Fibroblast of skin of right biceps (primary cell): Measurements from ENCODE around the gene RAB22A.

Experiments
- DNase-seq: peaks from one replicate; pipeline ENCODE4 v3.0.0-alpha.2; 2013

Gene RAB22A

DNA sequence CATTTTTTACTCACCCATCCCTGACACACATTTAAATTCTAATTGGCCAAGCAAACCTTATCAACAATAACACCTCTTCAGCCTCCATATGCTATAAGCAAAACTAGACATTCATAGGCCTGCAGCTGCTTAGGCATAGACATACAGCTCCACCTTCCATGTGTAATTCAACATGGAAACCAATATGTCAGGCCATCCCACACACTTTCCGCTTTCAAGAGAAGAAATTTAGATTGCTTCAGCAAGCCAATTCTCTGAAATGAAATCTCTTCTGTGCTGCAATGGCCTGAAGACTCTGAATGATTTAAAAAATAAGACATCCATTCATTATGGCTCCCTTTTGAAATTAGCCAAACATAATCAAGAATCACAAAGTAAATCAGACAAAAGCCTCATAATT is 4.5 kb upstream of the RAB22A start:
- DNase-seq = no peak

DNA sequence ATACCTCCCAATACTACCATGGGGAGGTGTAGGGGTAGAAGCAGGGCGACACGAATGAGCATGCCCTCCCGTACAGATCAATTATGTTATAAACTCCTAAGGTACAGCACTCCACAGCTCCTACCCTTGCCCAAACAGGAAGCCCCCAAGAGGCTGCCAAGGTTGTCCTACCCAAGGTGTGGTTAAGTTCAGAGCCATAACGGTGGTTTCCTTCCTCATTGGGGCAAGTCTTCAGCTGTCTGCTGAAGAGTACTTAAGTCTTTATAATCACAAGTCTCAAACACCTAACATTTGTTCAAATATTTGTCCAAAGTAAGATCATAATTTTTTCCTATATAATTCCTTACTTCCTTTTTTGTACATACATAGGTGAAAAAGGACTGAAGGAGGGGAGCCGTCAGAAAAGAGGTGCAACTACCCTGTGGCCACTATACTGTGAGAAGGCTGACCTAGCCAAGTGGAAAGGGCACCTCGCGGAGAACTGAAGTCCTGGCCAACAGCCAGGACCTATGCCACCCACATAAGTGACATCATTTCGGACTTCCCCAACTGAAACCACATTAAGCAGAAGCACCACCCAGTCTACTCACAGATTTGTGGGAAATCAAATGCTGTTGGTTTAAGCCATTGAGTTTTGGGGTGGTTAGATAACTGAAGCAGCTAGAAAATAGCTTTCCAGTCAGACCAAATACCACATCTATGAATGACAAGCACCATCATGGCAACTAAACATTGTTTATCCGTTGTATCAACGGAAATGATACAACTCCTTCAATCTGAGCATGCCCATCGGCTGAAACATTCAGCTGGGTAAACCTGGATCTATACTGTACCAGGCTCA is 2.9 kb upstream of the RAB22A start:
- DNase-seq = no peak

DNA sequence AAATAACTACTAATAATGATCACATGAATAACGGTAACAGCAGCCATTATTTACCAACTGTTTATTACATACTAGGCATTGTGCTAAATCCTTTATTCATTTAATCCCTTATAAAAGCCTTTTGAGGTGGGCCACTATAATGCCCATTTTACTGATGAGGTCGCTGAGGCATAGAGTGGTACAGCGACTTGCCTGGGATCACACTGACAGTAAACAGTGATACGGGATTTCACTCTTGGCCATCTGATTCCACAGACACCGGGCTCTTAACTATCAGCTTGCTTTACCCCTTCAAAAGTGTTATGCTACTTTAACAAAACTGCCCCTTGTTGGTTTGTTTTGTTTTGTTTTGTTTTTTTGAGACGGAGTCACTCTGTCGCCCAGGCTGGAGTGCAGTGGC is 2.2 kb upstream of the RAB22A start:
- DNase-seq = no peak

DNA sequence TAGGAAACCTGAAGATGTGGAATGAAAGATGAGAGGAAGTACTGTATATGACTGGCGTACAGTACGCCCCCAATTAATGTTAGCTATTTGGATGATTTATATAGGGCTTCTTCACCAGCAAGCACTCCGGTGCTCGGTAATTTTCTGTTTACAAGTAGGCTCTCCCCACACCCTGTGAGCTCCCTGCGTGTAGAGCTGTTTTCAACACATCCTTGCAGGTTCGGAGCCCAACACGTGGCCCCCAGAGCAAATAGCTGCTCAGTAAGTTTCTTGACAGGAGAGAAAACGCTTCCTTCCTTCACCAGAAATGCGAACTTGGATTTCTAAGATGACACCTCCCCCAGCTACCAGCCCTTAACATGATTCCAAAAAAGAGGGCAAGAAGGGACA is 1.2 kb upstream of the RAB22A start:
- DNase-seq = no peak

DNA sequence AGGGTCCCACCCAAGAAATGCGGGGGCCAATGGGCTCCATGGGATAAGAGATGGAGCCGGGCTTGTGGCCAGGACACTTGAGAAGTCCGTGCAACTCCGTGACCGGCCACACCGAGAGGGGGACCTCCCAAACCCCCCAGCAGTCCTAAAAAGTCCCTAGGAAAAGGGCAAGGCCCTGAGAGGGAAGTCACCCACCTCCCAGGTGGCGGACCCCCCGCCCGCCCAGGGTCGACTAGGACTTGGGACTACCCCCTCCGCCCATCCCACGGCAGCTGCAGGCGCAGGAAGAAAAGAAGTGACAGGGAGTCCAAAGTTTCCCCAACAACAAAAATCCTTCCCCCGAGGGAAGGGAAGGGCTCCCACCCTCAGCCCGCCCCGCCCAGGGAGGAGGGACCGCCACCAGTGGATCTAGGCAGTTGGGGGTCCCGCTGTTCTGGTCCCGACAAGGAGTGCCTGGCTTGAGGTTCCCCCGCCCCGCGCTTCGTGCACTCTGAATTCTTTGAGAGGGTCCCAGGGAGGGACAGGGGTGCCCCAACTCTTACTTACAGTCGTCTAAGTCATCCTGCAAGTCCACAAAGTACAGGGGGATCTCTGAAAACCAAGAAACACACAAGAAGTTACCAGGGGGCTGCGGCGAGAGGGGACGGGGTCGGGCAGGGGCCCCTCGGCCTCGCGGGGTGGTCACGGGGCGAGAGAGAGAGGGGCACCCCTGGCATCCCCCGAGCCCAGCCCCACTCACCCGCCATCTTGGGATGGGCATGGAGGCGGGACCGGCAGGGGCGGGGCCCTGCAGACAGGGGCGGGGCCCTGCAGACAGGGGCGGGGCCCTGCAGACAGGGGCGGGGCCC is 611 bp upstream of the RAB22A start:
- peak; percentile 48 for DNase-seq

DNA sequence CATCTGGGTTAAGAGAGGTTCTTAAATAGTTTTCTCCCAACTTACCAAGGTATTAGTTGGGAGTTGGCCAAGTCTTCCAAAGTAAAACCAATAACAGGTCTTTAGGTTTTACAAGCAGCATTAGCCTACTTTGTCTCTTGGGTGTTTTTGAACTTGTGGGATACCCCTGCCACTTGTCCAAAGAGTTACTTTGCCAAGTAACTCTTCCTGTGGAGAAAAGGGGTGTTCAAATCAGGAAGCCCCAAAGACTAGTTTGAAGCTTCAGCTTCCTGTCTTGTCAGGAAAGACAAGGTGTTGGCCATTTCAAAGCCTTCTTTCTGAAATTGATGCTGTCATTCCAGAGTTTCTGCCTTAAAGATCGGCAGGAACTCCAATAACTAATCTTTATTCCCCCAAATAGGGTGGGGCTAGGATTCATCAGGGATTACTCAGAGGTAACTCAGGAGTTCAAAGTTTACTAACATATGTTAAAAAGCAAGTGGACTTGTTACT is 822 bp downstream of the RAB22A start:
- DNase-seq = peak; percentile 14

DNA sequence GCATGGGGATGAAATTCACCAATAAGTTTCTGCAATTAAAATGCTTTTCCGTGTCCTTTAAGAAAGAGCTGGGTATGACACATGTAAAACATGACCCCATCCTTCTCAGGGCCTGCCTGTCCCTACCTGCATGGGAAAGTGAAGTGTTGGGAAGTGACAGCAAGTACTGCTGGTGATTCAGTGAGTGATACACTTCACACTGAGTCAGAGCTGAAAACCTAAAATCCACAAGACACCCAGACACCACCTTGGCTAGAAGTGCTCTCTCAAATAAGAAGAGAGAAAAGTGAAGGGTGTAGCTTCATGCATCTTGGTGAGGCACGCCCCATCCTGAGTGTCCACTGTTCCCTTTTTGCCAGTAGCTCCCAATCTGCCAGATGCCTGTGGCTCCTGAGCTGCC is 3.3 kb downstream of the RAB22A start:
- no peak for DNase-seq

DNA sequence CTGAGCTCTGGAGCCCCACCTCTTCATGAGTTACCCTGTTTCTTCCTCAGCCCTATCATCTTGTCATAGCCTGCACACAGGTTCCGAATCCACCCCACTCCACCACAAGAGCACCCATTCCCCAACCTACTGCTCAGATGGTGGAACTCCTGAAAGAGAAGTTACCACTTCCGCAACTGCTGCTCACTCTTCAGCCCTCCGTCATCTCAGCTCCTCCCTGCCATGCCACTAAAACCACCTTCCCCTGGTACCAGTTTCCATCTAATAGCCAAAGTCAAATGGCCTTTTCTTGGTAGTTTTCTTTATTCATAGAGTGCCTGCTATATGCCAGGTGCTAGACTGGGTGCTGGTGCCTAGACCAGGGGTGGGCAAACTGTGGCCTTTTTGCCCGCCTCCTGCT is 3.9 kb downstream of the RAB22A start:
- DNase-seq = no peak

DNA sequence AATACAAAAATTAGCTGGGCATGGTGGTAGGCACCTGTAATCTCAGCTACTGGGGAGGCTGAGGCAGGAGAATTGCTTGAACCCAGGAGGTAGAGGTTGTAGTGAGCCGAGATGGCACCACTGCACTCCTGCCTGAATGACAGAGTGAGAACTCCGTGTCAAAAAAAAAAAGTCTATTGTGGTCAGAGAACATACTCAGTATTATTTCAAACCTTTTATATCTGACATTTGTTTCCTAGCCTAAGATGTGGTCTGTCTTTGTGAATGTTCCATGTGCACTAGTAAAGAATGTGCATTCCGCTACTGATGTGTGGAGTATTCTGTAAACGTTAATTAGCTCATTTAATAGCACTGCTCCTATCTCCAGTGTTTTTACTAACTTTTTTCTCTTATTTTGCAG is 11.7 kb downstream of the RAB22A start:
- no peak for DNase-seq

DNA sequence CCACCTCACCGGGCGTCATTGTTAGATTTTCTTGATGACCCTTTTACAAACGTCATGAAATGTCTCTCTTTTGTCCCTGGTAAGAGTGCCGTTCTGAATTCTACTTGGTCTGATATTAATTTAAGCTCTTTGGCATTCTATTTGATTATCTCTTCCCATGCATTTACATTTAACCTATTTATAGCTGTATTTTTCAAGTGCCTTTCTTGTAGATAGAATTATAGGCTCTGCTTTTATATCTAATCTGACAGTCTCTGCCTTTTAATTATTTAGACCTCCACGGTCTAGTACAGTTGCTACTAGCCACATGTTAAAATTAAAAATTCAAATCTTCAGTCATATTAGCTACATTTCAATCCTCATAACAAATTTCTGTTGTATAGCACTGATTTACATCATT is 12.6 kb downstream of the RAB22A start:
- DNase-seq = no peak

DNA sequence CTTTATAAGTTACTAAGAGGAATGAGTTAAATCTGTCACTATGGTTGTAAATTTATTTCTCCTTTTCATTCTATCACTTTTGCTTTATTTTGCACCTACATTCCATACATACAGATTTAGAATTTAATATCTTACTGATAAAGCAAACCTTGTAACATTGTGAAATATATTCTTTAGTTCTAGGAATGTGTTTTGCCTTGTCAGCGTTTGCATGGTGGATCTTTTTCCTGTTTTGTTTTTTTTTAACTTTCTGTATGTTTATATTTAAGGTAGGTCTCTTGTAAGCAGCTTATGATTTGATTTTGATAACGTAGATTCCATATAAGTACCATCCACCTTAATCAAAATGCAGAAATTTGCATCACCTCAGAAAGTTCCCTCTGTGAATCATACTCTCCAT is 16.4 kb downstream of the RAB22A start:
- DNase-seq = no peak

DNA sequence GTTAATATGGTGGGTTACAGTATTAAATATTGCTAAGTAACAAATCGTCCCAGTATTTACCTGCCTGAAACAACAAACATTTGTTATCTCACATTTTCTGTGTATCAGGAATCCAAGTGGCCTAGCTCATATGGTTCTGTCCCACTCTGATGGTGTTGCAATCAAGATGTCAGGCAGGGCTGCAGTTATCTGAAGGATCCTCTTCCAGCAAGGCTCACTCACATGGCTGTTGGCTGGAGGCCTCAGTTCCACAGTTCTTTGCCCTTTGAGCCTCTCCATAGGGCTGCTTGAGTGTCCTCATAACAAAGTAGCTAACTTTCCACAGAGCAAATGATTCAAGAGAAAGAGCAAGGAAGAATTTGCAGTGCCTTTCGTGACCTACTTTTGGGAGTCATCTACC is 17.7 kb downstream of the RAB22A start:
- DNase-seq = no peak

DNA sequence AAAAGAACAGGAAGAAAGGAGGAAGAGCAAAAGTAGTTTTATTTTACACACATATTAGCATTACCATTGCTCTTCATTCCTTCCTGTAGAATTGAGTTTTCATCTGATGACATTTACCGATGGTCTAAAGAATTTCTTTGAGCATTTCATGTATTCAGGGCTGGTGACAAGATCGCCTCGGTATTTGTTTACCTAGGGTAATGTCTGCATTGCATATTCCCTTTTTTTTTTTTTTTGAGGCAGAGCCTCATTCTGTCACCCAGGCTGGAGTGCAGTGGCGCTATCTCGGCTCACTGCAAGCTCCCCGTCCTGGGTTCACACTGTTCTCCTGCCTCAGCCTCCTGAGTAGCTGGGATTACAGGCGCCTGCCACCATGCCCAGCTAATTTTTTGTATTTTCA is 19.3 kb downstream of the RAB22A start:
- DNase-seq = no peak

DNA sequence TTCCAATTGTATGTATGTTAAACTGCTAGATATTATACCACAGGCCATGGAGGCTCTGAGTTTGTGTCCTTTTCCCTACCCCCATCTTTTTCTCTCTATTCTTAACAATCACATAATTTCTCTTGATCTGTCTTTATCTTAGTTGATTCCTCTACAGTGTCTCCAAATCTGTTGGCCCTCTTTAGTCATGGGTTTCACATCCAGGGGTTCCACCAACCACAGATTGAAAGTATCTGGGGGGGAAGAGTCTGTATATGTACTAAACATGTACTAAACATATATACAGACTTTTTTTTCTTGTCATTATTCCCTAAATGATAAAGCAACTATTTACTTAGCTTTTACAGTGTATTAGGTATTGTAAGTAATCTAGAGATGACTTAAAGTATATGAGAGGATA is 20.2 kb downstream of the RAB22A start:
- no peak for DNase-seq

DNA sequence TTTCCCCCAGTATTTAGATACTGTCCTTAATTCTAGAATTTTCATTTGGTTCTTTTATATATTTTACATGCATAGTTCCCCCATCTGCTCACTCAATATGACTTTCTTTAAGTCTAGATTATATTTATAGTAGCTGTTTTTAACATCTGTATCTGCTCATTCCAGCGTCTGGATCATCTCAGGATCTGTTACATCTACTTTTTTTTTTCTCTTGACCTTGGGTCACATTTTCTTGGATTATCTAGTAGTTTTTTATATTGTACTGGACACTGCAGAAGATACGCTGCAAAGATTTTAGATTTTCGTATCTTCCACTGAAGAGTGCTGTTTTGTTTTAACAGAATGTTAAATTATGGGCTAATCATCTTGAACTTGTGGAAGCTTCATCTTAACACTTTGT is 20.7 kb downstream of the RAB22A start:
- DNase-seq = no peak

DNA sequence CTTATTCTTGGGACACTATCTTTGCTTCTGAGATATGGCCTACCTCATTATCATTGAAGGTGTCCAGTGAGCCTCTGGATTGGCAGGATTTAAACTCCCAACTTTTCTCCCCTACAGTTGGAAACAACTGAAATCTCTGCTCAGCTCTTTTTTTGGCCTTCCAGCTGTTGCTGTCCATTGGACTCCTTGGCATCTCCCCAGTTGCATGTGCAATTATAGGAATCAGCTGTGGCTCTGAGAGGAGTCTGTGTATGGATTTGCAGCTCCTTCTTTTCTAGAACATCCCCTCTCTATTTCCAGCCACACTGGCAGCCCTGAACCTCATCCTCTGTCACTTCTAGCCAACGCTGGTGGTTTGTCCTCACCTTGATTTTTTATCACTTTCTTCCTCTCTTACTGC is 21.2 kb downstream of the RAB22A start:
- no peak for DNase-seq

DNA sequence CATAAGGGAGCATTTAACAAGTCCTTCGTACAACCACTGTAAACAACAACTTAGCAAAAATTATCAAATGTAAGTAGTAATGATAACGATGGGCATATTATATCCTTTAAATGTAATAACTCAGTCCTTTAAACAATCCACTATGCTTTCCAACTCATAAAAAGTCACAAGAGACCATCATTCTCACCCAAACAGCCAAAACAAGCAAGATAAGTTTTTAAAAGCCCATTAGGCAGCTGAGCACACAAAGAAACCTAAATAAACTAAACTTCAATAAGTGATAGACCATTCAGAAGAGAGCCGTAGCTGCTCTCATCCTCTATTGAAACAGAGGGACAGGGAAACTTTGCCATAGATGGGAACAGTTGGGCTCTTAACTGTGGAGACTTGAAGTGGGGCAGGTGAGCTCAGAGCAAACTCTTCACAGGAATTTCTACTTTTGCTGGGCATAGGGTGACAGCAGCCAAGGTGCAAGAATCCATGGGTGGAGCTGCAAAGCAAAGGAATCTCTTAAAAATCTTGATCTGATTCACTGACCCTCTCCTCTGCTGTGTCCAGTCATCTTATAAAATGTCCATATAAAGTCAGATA is 22.5 kb downstream of the RAB22A start:
- no peak for DNase-seq

DNA sequence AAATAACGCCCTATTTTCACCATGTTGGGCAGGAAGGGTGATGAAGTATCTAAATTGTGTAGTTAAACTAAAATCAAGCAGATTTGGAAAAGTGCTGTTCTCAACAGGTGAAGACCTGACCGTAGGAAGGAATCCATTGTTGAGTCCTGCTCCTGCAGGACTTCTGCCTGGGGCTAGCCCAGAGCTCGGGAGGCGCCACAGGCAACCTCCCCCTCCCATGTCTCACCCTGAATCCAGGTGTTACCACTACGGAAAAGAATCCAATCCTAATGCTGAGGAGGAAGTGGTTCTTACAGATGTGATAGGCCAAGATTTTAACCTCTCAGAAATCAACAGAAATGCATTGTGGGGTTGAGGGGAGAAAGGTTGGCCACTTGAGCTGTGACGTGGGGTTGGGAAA is 30.2 kb downstream of the RAB22A start:
- DNase-seq = no peak

DNA sequence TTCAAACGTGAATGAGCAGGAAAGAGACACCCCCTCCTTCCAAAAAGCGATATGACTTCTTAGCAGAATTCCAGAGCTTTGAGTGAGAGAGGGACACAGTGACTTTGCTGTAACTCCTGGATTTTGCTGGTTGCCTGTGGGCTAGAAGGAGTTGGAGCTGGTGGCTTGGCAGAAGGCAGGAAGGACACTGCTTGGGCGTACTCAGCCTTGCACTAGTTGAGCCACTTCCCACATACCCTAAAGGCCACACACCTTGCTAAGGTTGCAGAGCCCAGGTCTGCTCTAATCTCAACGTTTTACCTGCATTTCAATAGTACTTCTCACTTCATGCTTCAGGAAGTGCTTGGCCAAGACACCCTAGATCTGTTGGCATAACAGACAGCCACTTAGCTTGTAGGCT is 30.6 kb downstream of the RAB22A start:
- DNase-seq = no peak

DNA sequence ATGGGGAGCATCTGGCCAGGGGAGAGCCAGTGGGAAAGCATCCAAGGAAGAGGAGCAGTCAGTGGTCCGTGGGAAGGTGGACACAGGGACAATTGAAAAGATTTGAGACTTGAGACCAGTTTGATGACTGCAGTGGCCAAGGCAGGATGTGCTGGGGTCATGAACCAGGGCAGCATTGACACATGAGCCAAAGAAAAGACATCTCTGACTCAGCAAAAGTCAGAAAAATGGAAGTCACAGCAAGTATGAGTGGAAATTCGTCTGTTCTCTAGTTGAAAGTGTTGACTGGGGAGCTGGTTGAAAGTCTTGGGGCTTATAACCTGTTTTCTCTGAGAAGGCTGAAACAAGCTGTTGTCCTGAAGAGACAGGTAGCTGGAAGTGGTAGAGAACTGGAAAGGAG is 31.3 kb downstream of the RAB22A start:
- DNase-seq = peak; percentile 7

DNA sequence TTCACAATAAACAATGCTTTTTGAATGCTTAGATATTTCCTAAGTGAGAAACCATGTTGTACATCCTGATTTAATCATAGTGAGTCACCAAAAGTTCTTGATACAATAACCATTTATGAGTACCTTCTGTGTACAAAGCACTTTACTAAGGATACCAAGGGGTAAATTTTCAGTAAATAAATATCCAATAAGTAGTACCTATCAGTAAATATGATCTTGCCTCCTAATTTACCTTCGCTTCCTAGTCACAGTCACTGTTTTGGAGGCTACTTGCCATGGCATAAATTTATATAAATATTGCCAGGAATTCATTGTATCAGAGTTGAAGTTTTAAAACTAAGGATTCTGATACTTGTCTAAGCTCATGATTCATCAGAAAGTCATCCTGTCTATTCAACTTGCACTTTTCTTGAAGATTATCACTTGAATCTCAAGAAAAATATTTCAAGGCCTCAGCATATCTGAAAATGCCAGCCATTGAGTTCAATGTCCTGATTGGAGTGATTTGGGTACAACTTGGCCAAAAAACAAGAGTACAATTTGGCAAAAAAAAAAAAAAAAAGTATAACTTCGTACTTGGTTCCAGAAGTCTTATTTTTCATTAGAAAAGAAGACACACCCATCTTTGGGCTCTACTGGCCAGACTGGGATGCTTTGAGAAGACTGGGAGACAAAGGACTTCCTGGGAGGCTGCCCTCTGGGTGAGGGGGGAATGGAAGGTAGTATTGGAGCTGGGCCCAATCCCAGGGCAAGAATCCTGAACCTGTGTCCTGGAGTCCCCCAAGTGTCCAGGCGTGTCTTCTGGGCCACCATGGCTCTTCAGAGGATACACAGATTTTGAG is 32.8 kb downstream of the RAB22A start:
- DNase-seq = peak; percentile 79

DNA sequence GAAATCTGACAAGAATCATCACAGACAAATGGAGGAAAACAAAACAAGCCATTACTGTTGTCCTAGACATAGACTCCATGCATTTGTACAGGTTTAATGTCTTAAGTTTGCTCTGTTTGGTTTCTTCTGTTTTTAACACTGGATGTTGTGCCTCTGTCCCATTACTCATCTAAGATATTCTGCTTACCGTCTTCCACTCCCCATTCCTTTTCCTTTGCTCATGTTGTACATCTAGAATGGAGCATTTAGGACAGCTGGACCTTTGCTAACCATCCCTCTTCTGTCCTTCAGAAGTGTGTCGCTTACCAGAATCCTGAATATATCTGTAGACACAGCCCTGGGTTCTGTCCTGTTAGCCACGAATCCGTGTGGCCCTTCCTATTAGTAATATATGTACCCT is 35.2 kb downstream of the RAB22A start:
- DNase-seq = peak; percentile 31

DNA sequence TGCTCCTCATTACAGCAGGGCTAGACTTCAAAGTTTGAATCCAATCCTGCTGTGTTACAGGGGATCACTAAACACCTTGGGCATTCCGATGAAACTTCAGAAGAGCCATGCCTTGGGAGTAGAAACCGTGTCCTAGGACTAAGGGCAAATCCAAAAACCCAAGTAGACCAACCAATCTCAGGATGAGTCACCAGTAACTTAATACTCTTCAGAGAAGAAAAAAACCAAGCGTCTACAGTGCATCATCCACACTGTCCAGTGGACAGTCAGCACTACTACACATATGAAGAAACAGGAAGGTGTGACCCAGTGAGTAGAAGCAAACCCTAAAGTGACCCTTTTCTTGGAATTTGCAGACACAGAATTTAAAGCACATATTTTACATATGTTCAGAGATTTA is 40.1 kb downstream of the RAB22A start:
- peak; percentile 68 for DNase-seq
